ENCODE results near the gene GALNT17.

DNA sequence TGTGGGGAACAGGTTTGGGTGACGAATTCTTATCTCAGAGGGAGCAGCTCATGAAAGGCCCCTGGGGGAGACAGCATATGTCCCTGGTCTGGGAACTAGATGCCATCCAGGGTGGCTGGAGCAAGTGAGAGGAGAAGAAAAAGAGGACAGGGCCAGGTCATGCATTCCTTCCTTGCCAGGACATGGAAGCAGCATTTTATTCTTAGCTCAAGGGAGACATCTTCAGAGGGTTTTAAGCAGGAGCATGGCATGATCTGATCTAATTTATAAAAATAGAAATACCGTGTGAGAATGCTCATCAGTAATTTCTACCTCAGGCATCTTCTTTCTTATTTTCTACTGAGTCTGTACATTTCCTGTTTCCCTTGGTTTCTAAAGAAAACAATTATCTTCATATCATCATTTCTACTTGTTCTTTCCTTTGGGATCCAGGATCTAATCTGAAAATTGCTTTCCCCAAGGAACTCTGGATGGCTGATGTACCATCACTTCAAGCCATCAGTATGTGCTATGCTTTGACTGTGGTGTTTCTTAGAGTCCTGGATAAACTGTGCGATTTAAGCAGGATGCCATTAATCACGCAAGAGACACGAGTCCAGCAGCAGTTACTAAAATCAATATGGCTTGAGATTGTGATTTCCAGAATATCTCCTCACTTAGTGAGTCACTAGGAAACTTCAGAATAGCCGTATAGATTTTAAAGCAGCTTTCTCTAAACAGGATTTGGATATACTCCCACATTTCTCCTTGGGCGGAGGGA is 386.2 kb downstream of the GALNT17 start:
- TF ChIP-seq CTCF (optimal IDR thresholded peaks at IDR 0.05 in 1 of 3, IDR thresholded peaks at IDR 0.05 in 1 of 3, conservative IDR thresholded peaks at IDR 0.05 in 1 of 3; ENCODE audit: extremely low read depth in 1 of 3, insufficient read depth in 2 of 3, low read length in 3 of 3) (no peak), EZH2 (IDR thresholded peaks at IDR 0.05; ENCODE audit: low read length) (no peak)
